ENCODE measurements around the gene PTGS1.

DNA sequence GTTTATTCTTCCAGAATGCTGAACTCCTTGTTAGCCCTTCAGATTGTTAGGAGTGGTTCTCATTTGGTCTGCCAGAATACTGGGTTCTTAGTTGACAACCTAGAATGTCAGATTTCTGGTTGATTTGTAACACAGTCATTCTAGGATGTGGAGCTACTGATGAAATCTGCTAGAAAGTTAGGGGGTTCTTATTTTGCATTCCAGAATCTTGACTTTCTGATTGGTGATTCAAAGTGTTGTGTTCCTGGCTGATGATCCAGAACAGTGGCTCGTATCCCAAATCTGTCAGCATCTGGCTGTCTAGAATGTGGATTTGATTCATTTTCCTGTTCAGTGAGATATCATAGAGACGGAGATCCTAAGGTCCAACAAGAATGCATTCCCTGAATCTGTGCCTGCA is 21.9 kb downstream of the PTGS1 start:
- TF ChIP-seq CTCF (IDR thresholded peaks at IDR 0.05; ENCODE audit: insufficient read depth, low read depth, low read length) (no peak), EZH2 (IDR thresholded peaks at IDR 0.05; ENCODE audit: insufficient read depth, low read length) (no peak)

Measured in astrocyte (in vitro differentiated cells and primary cell).